K562 (cell line): ENCODE data around the gene MTCH2. TPM values are rescaled to one million over a fixed set of nuclear protein-coding genes. Genes with fewer than 3 reads are reported as not detected.

Experiments
- ATAC-seq: fragments of 200-7000 bp; cut with Tn5 transposase; 3 replicates; pipeline ENCODE4 v1.9.1; 2020; ENCODE audit warnings: moderate library complexity
- BruUV-seq: library from RNA; stranded (reverse); fragments of 400-500 nt; replicated peaks from 2 replicates; lab custom pipeline; 2021; lab: Mats Ljungman, UMichigan
- CTCF ChIA-PET: fragments of 300-600 bp; formaldehyde crosslinking; extraction: SDS; loops from one replicate; lab custom pipeline; 2021; ENCODE audit warnings: low intra/inter-chr PET ratio; lab: Yijun Ruan, JAX
- POLR2A ChIA-PET: fragments of 300-600, 350-650 bp; sonication (Branson Sonifier 250); formaldehyde crosslinking; extraction: SDS; loops from one replicate; lab custom pipeline; 2021; ENCODE audit warnings: antibody characterized with exemption, inconsistent platforms; lab: Yijun Ruan, JAX
- DNase-seq, 4 experiments: peaks; one replicate each; pipeline versions ENCODE4 v3.0.0 to v3.0.0-alpha.2; 2011 to 2018; ENCODE audit warnings: low spot score in 3 of 4, mixed read lengths in 3 of 4; ENCODE audit errors: extremely low read depth in 1 of 4
- FAIRE-seq: peaks from 2 replicates; lab custom pipeline; 2011; peaks lifted over from hg19 to GRCh38; lab: Jason Lieb, UNC
- H2AFZ ChIP-seq: 2 replicates; pipeline ENCODE4 v1.6.0; 2011; ENCODE audit warnings: low read depth, low read length, control low read depth, inconsistent platforms
- H3K27ac ChIP-seq: fragments of 200-600 bp; 3 replicates; pipeline ENCODE4 v1.8.0; 2011; ENCODE audit warnings: low read depth, mild to moderate bottlenecking, control low read depth, inconsistent platforms, low read length, moderate library complexity, mixed read lengths; ENCODE audit errors: extremely low read depth
- H3K27me3 ChIP-seq, 2 experiments: fragments of 300-600 bp in 1 of 2; 2 replicates in 1 of 2; 3 replicates in 1 of 2; pipeline versions ENCODE4 v1.6.0 to v1.8.0; 2011; ENCODE audit warnings: inconsistent platforms in 2 of 2, low read length in 2 of 2, mild to moderate bottlenecking in 1 of 2, mixed read lengths in 1 of 2, moderate library complexity in 1 of 2; ENCODE audit not compliant: control insufficient read depth in 2 of 2, insufficient read depth in 2 of 2
- H3K36me3 ChIP-seq: fragments of 300-600 bp; 3 replicates; pipeline ENCODE4 v1.8.0; 2011; ENCODE audit warnings: mild to moderate bottlenecking, low read length, inconsistent platforms; ENCODE audit not compliant: control insufficient read depth, insufficient read depth
- H3K4me1 ChIP-seq, 2 experiments: fragments of 200-600 bp in 1 of 2; replicated peaks in 1 of 2; 2 replicates in 1 of 2; 3 replicates in 1 of 2; pipeline versions ENCODE4 v1.5.1 to v1.8.0; 2011; ENCODE audit warnings: inconsistent platforms in 2 of 2, low read length in 2 of 2, mild to moderate bottlenecking in 1 of 2, mixed read lengths in 1 of 2, moderate library complexity in 1 of 2; ENCODE audit not compliant: control insufficient read depth in 2 of 2, insufficient read depth in 2 of 2
- H3K4me2 ChIP-seq: 2 replicates; pipeline ENCODE4 v1.6.1; 2011; ENCODE audit warnings: low read length, control low read depth, inconsistent platforms, mixed read lengths; ENCODE audit not compliant: insufficient read depth
- H3K4me3 ChIP-seq: fragments of 200-600 bp; sonication (generic), shearing (Covaris generic); 2 replicates; pipeline ENCODE4 v1.5.1; 2016; ENCODE audit warnings: control low read depth, inconsistent platforms
- H3K79me2 ChIP-seq: fragments of 200-600 bp; 3 replicates; pipeline ENCODE4 v1.8.0; 2011; ENCODE audit warnings: low read length, inconsistent platforms; ENCODE audit not compliant: control insufficient read depth, insufficient read depth
- H3K9ac ChIP-seq, 2 experiments: 2 replicates each; pipeline versions ENCODE4 v1.6.0 to v1.6.1; 2011; ENCODE audit warnings: low read depth in 2 of 2, low read length in 2 of 2, control low read depth in 1 of 2, inconsistent platforms in 1 of 2, mild to moderate bottlenecking in 1 of 2, mixed read lengths in 1 of 2; ENCODE audit not compliant: insufficient read depth in 1 of 2
- H3K9me1 ChIP-seq: one replicate; pipeline ENCODE4 v1.6.0; 2011; ENCODE audit warnings: inconsistent platforms, mild to moderate bottlenecking, low read length, moderate library complexity; ENCODE audit not compliant: control insufficient read depth, insufficient read depth
- H3K9me3 ChIP-seq: replicated peaks from 2 replicates; pipeline ENCODE4 v1.5.1; 2011; ENCODE audit warnings: low read depth, low read length, inconsistent platforms; ENCODE audit not compliant: control insufficient read depth, insufficient read depth
- H4K20me1 ChIP-seq: replicated peaks from 2 replicates; pipeline ENCODE4 v1.6.1; 2011; ENCODE audit warnings: low read length, inconsistent platforms, mixed read lengths; ENCODE audit not compliant: control insufficient read depth, insufficient read depth
- CHD4 ChIP-seq: fragments of 200-600 bp; sonication (generic); IDR thresholded peaks from 3 replicates; pipeline ENCODE4 v1.6.1; 2012; ENCODE audit warnings: low read depth, mild to moderate bottlenecking, mixed read lengths, low read length, inconsistent platforms; ENCODE audit not compliant: insufficient read depth, insufficient replicate concordance, poor library complexity, severe bottlenecking
- ILK ChIP-seq: fragments of 450-650 bp; IDR thresholded peaks from 2 replicates; pipeline ENCODE4 v1.6.1; 2016; ENCODE audit warnings: missing genetic modification characterization, low read depth, mild to moderate bottlenecking, missing compliant biosample characterization, moderate library complexity, borderline replicate concordance
- ZNF280A ChIP-seq: fragments of 450-650 bp; IDR thresholded peaks from 2 replicates; pipeline ENCODE4 v1.6.1; 2018; ENCODE audit warnings: mild to moderate bottlenecking, low read depth; ENCODE audit not compliant: partially characterized antibody
- WGBS: fragments of 100-300 bp; shearing (Covaris generic); methylation state at CpG from one replicate; pipeline ENCODE4 v1.1.6; 2016; ENCODE audit warnings: low coverage, mixed read lengths; ENCODE audit not compliant: insufficient coverage; ENCODE audit errors: missing lambda C conversion rate; 5-methylcytosine and 5-hydroxymethylcytosine counted together
- in situ Hi-C: fragments of 300-500 bp; cut with MboI; formaldehyde crosslinking; loops from 4 replicates; pipeline ENCODE4 v1.15.0; 2018; ENCODE audit warnings: inconsistent platforms, mixed read lengths
- intact Hi-C: fragments of 100-400 bp; cut with micrococcal nuclease; formaldehyde crosslinking; loops from 2 replicates; pipeline ENCODE4 v1.14.2; 2022
- polyA plus RNA-seq, 8 experiments: library from polyadenylated mRNA; depleted of rRNA in 4 of 8; stranded (reverse) in 5 of 8; unstranded in 3 of 8; fragments of >200 nt; fragmentation: Nextera tagmentation in 2 of 8; fragmentation: Illumina TruSeq in 1 of 8; extraction: Ambion mirVana in 2 of 8; extraction: Trizol in 1 of 8; gene quantifications; 2 replicates each; pipeline versions ENCODE4 v1.2.1 to v1.2.3, GENCODE V29; 2011 to 2014; ENCODE audit warnings: inconsistent platforms in 1 of 8, missing spikeins in 1 of 8
- total RNA-seq, 7 experiments: library from RNA; depleted of rRNA in 6 of 7; stranded (reverse); fragments of >200 nt in 6 of 7; fragmentation: Illumina TruSeq in 2 of 7; extraction: Trizol in 2 of 7; gene quantifications; 2 replicates each; pipeline versions ENCODE4 v1.2.1 to v1.2.3, GENCODE V29; 2011 to 2021; ENCODE audit warnings: low replicate concordance in 1 of 7

The MTCH2 gene
- total and polyA plus RNA-seq, 9 of the 15 experiments (the other 6 are each of a cell fraction or from before 2014, with no cell fraction given), result 95.4 to 620 (median 198) TPM

GRCh38 chr11:47689480-47689879 lies 47.1 kb upstream of the MTCH2 start:
- Histone ChIP-seq H3K4me1 (no peaks in the 10 kb centered on the region), H3K4me2 (no peak overlapping the region), H3K9ac (no peak overlapping the region), H2AFZ (no peak overlapping the region), H3K27ac (no peak overlapping the region), H3K36me3 (no peaks in the 10 kb centered on the region), H3K9me1 (no peaks in the 10 kb centered on the region), H4K20me1 (no peaks in the 10 kb centered on the region), H3K4me3 (no peak overlapping the region), H3K79me2 (no peaks in the 10 kb centered on the region)
- BruUV-seq, result no TSS peak
- ATAC-seq (no peak), DNase-seq (no peak), FAIRE-seq (no peak)
- ChIA-PET POLR2A (interaction anchor here (1.2 kb wide), 1 partner anchor 9 kb away, joined by 6 read pairs; no protein-coding TSS in a partner anchor), CTCF (no interaction called here)
- 39% methylated on average over 5 of the region's 5 CpGs for WGBS
- intact Hi-C loops (no loop called here), in situ Hi-C loops (no loop called here)
- no peak for TF ChIP-seq ZNF280A
- no peak for TF ChIP-seq CHD4
- no peak for TF ChIP-seq ILK (tag)
- TF ChIP-seq, all 486 proteins: peak for 0
- Histone ChIP-seq H3K9me3 (no peaks in the 10 kb centered on the region), H3K27me3 (no peaks in the 10 kb centered on the region)
